ENCODE results near the gene CENPU. TPM values are rescaled to one million over a fixed set of nuclear protein-coding genes. Genes with fewer than 3 reads are reported as not detected.

Gene CENPU
- total RNA-seq, 4 donors from 2014 or later, result 1.8 to 3.5 (median 1.9) TPM; not detected in 1

- no peak overlapping the region for H3K27ac ChIP-seq
Measured at GRCh38 chr4:184645904-184646610, 87.8 kb downstream of the CENPU start.

GRCh38 chr4:184644553-184645307, 89.2 kb downstream of the CENPU start:
- no peaks in the 10 kb centered on the region for H3K36me3 ChIP-seq
- H3K4me1 ChIP-seq, result peaks cover 10 to 17% of the 10 kb centered on the region in 2 donors
- H3K27me3 ChIP-seq, result no peaks in the 10 kb centered on the region
- no peak overlapping the region for H3K4me3 ChIP-seq (replicated peaks in 1 of 3)
- H3K27ac ChIP-seq, result no peak overlapping the region
- TF ChIP-seq POLR2A (IDR thresholded peaks at IDR 0.05), result no peak
- TF ChIP-seq CTCF (IDR thresholded peaks at IDR 0.05), result no peak
- WGBS, 2 donors, result 87 to 94% methylated on average over 9 of the region's 9 CpGs
- no peak for DNase-seq
- no peaks in the 10 kb centered on the region for H3K9me3 ChIP-seq
- intact Hi-C loops (cut with DNase I), result no loop called here

More at GRCh38 chr4:184645904-184646610, 87.8 kb downstream of the CENPU start:
- no peaks in the 10 kb centered on the region for H3K27me3 ChIP-seq
- H3K4me3 ChIP-seq (replicated peaks in 1 of 3), result no peak overlapping the region
- no peaks in the 10 kb centered on the region for H3K9me3 ChIP-seq
- 74 to 79% methylated on average over 6 of the region's 6 CpGs for WGBS, 2 donors
- TF ChIP-seq POLR2A (IDR thresholded peaks at IDR 0.05) (no peak), CTCF (IDR thresholded peaks at IDR 0.05) (no peak)
- no peaks in the 10 kb centered on the region for H3K36me3 ChIP-seq
- H3K4me1 ChIP-seq, result peaks cover 21 to 25% of the 10 kb centered on the region in 2 donors
- no peak for DNase-seq
- intact Hi-C loops (cut with DNase I), result no loop called here

Other genes with a start within 250 kb of the CENPU start
- 10 to 100 TPM; 10.1 to 23.6 (median 15.7) TPM for gene CASP3, start 84.6 kb downstream of the CENPU start, total RNA-seq
- gene PRIMPOL, start 84.4 kb downstream of the CENPU start, total RNA-seq, result 10 to 100 TPM; 14.4 to 29.4 (median 22.3) TPM
- 100 to 1,000 TPM in 2 of 4 donors, 10 to 100 TPM in 2; 78.2 to 163 (median 112) TPM for gene ACSL1, start 91.9 kb upstream of the CENPU start, total RNA-seq

Measured in thyroid gland (tissue), 4 donors.